Testis (tissue), 3 donors: Measurements from ENCODE around the gene CHCHD3. TPM values are rescaled to one million over a fixed set of nuclear protein-coding genes. Genes with fewer than 3 reads are reported as not detected.

Experiments used
- DNase-seq: peaks from one replicate; pipeline ENCODE4 v3.0.0-alpha.2; 2019
- H3K27ac ChIP-seq, 2 donors: fragments of 200-600 bp; sonication (generic); one replicate each; pipeline ENCODE4 v1.5.1; 2019
- H3K27me3 ChIP-seq: fragments of 200-600 bp; sonication (generic); one replicate; pipeline ENCODE4 v1.5.1; 2019
- H3K36me3 ChIP-seq: fragments of 200-600 bp; sonication (generic); one replicate; pipeline ENCODE4 v1.5.1; 2017; ENCODE audit warnings: low read depth; ENCODE audit errors: missing control alignments
- H3K4me1 ChIP-seq: fragments of 200-600 bp; sonication (generic); one replicate; pipeline ENCODE4 v1.5.1; 2019
- H3K4me3 ChIP-seq, 2 donors: fragments of 200-600 bp; sonication (generic); one replicate each; pipeline ENCODE4 v1.5.1; 2017 to 2019
- H3K9me3 ChIP-seq: fragments of 200-600 bp; sonication (generic); one replicate; pipeline ENCODE4 v1.5.1; 2017
- CTCF ChIP-seq, 3 experiments: fragments of 450-650 bp in 2 of 3; fragments of 200-600 bp in 1 of 3; sonication (generic) in 1 of 3; IDR thresholded peaks; one replicate each; pipeline ENCODE4 v1.5.1; 2016 to 2019; ENCODE audit warnings: antibody characterized with exemption in 3 of 3, mild to moderate bottlenecking in 2 of 3, moderate library complexity in 1 of 3
- POLR2A ChIP-seq: fragments of 450-650 bp; IDR thresholded peaks from one replicate; pipeline ENCODE4 v1.6.1; 2017; ENCODE audit warnings: antibody characterized with exemption, mild to moderate bottlenecking, moderate library complexity
- WGBS, 2 donors: methylation state at CpG; one replicate each; pipeline ENCODE4 v1.1.5; 2018; 5-methylcytosine and 5-hydroxymethylcytosine counted together
- intact Hi-C: fragments of 100-400 bp; cut with DNase I; formaldehyde crosslinking; loops from one replicate; pipeline ENCODE4 v1.15.1; 2023; ENCODE audit warnings: low total_unique reads
- polyA plus RNA-seq: library from polyadenylated mRNA; stranded (reverse); fragments of 350-450 nt; fragmentation: Illumina TruSeq; extraction: RNeasy Lipid Tissue Mini Kit (QIAGEN cat#74804); gene quantifications from one replicate; pipeline ENCODE4 v1.2.3, GENCODE V29; 2014; ENCODE audit warnings: low read depth, low replicate concordance; ENCODE audit not compliant: insufficient read depth
- total RNA-seq, 2 donors: library from RNA; depleted of rRNA; stranded (reverse); fragments of >200 nt; gene quantifications; one replicate each; pipeline ENCODE4 v1.2.3, GENCODE V29; 2016

CHCHD3 gene
- total and polyA plus RNA-seq, 3 donors from 2014 or later = 44.0 to 53.0 (median 47.9) TPM

GRCh38 chr7:132872034-132872433, 209.9 kb downstream of the CHCHD3 start:
- H3K4me1 ChIP-seq = no peaks in the 10 kb centered on the region
- no peak overlapping the region for H3K27ac ChIP-seq
- no peaks in the 10 kb centered on the region for H3K36me3 ChIP-seq
- intact Hi-C loops = no loop called here
- no peak for DNase-seq
- H3K4me3 ChIP-seq = no peak overlapping the region
- TF ChIP-seq POLR2A = no peak
- TF ChIP-seq CTCF (IDR thresholded peaks at IDR 0.05) = no peak
- no peaks in the 10 kb centered on the region for H3K9me3 ChIP-seq
- 58 to 83% methylated on average over 5 of the region's 5 CpGs for WGBS, 2 donors
- no peaks in the 10 kb centered on the region for H3K27me3 ChIP-seq

GRCh38 chr7:132871419-132871818, 210.5 kb downstream of the CHCHD3 start:
- H3K36me3 ChIP-seq = no peaks in the 10 kb centered on the region
- TF ChIP-seq CTCF (IDR thresholded peaks at IDR 0.05) (no peak), POLR2A (no peak)
- WGBS, 2 donors = 77% methylated on average over 6 of the region's 6 CpGs

GRCh38 chr7:132869166-132869861, 212.6 kb downstream of the CHCHD3 start:
- Histone ChIP-seq H3K36me3 (no peaks in the 10 kb centered on the region), H3K27me3 (no peaks in the 10 kb centered on the region), H3K4me1 (peaks cover 8% of the 10 kb centered on the region), H3K9me3 (no peaks in the 10 kb centered on the region), H3K4me3 (no peak overlapping the region), H3K27ac (no peak overlapping the region)
- WGBS, 2 donors = 83 to 85% methylated on average over 5 of the region's 5 CpGs
- no peak for DNase-seq
- intact Hi-C loops = no loop called here
- no peak for TF ChIP-seq CTCF (IDR thresholded peaks at IDR 0.05)
- TF ChIP-seq POLR2A = no peak

More at GRCh38 chr7:132871419-132871818, 210.5 kb downstream of the CHCHD3 start:
- Histone ChIP-seq H3K4me1 (no peaks in the 10 kb centered on the region), H3K27ac (no peak overlapping the region), H3K4me3 (no peak overlapping the region), H3K27me3 (no peaks in the 10 kb centered on the region), H3K9me3 (no peaks in the 10 kb centered on the region)
- no peak for DNase-seq
- intact Hi-C loops = no loop called here

GRCh38 chr7:132866551-132866950, 215.3 kb downstream of the CHCHD3 start:
- WGBS, 2 donors = 86 to 87% methylated on average over 1 of the region's 1 CpG
- DNase-seq = no peak

More at GRCh38 chr7:132866551-132866950, 215.3 kb downstream of the CHCHD3 start:
- Histone ChIP-seq H3K27ac (no peak overlapping the region), H3K4me3 (no peak overlapping the region), H3K36me3 (no peaks in the 10 kb centered on the region), H3K4me1 (peaks cover 8% of the 10 kb centered on the region), H3K9me3 (no peaks in the 10 kb centered on the region), H3K27me3 (no peaks in the 10 kb centered on the region)
- intact Hi-C loops = no loop called here
- TF ChIP-seq POLR2A = no peak
- TF ChIP-seq CTCF (IDR thresholded peaks at IDR 0.05) = no peak
